C4-2B (cell line): ENCODE measurements around the gene EPHB4.
"Not testable (repeated sequence)": the region's sequence is repeated elsewhere in the genome, so short reads cannot be mapped to it uniquely, and the experiment has no call there.

Experiments used
- H3K27ac ChIP-seq: fragments of 450-650 bp; 2 replicates; pipeline ENCODE4 v1.5.1; 2017
- CTCF ChIP-seq: fragments of 450-650 bp; conservative IDR thresholded peaks from 2 replicates; pipeline ENCODE4 v1.5.1; 2017; ENCODE audit warnings: mild to moderate bottlenecking
- ZFX ChIP-seq: fragments of 450-650 bp; IDR thresholded peaks from 2 replicates; pipeline ENCODE4 v1.6.1; 2017

Gene EPHB4

GRCh38 chr7:100817097-100817496 is 10.2 kb downstream of the EPHB4 start:
- no peak for TF ChIP-seq ZFX
- no peak overlapping the region for H3K27ac ChIP-seq

GRCh38 chr7:100816515-100816914 is 10.8 kb downstream of the EPHB4 start:
- not testable (repeated sequence) for H3K27ac ChIP-seq

GRCh38 chr7:100812729-100813128 is 14.6 kb downstream of the EPHB4 start:
- H3K27ac ChIP-seq, result no peak overlapping the region
- TF ChIP-seq ZFX (no peak), CTCF (no peak)

GRCh38 chr7:100811480-100811879 is 15.8 kb downstream of the EPHB4 start:
- no peak overlapping the region for H3K27ac ChIP-seq
- TF ChIP-seq CTCF (no peak), ZFX (no peak)

GRCh38 chr7:100808354-100808875 is 18.9 kb downstream of the EPHB4 start:
- no peak overlapping the region for H3K27ac ChIP-seq
- TF ChIP-seq CTCF (no peak), ZFX (no peak)

- H3K27ac ChIP-seq, result not testable (repeated sequence)
These were observed 20.4 kb downstream of the EPHB4 start for GRCh38 chr7:100806883-100807282.

GRCh38 chr7:100806276-100806675 is 21.0 kb downstream of the EPHB4 start:
- H3K27ac ChIP-seq, result no peak overlapping the region
- TF ChIP-seq CTCF, result no peak
- no peak for TF ChIP-seq ZFX

- TF ChIP-seq ZFX (no peak), CTCF (no peak)
- no peak overlapping the region for H3K27ac ChIP-seq
These were observed 22.5 kb downstream of the EPHB4 start for GRCh38 chr7:100804681-100805431.

- TF ChIP-seq ZFX (no peak), CTCF (no peak)
- peak overlapping the region; percentile 3; the same call in 1 of the 2 replicates for H3K27ac ChIP-seq
These were observed 23.7 kb downstream of the EPHB4 start for GRCh38 chr7:100803398-100804161.
